OCI-LY3 (cell line): ENCODE results near the gene ABCA2.
"Not testable (repeated sequence)": the region's sequence is repeated elsewhere in the genome, so short reads cannot be mapped to it uniquely, and the experiment has no call there.

Source experiments
- H2AFZ ChIP-seq: fragments of 200-600, 300-600 bp; shearing (Covaris generic); 2 replicates; pipeline ENCODE4 v1.6.0; 2014; ENCODE audit warnings: antibody characterized with exemption, low read depth, low read length
- H3K27ac ChIP-seq: fragments of 200-600, 300-600 bp; sonication (generic); 2 replicates; pipeline ENCODE4 v1.5.1; 2014; ENCODE audit warnings: mild to moderate bottlenecking, low read length, moderate library complexity, mixed read lengths
- H3K27me3 ChIP-seq: fragments of 200-600, 300-600 bp; sonication (generic); 2 replicates; pipeline ENCODE4 v1.6.1; 2014; ENCODE audit warnings: low read depth, low read length, mixed read lengths
- H3K36me3 ChIP-seq: fragments of 200-600, 300-600 bp; sonication (generic); replicated peaks from 2 replicates; pipeline ENCODE3; 2014; ENCODE audit warnings: low read depth, low read length, mixed read lengths
- H3K4me1 ChIP-seq: fragments of 300-600, 200-600 bp; sonication (generic); 2 replicates; pipeline ENCODE4 v1.6.1; 2014; ENCODE audit warnings: low read length, mixed read lengths
- H3K4me2 ChIP-seq: fragments of 200-600, 300-600 bp; sonication (generic); 2 replicates; pipeline ENCODE4 v1.6.1; 2014; ENCODE audit warnings: low read length, mixed read lengths
- H3K4me3 ChIP-seq: fragments of 300-600, 200-600 bp; sonication (generic); 2 replicates; pipeline ENCODE4 v1.5.1; 2014; ENCODE audit warnings: antibody characterized with exemption, mild to moderate bottlenecking, low read length, moderate library complexity
- H3K79me2 ChIP-seq: fragments of 300-600, 200-600 bp; shearing (Covaris generic); 2 replicates; pipeline ENCODE4 v1.6.1; 2014; ENCODE audit warnings: mild to moderate bottlenecking, low read length, mixed read lengths
- H3K9ac ChIP-seq: fragments of 300-600, 200-600 bp; shearing (Covaris generic); 2 replicates; pipeline ENCODE4 v1.6.0; 2014; ENCODE audit warnings: mild to moderate bottlenecking, low read length, moderate library complexity
- H3K9me3 ChIP-seq: fragments of 200-600, 300-600 bp; shearing (Covaris generic); 2 replicates; pipeline ENCODE4 v1.6.1; 2014; ENCODE audit warnings: low read length, mixed read lengths; ENCODE audit not compliant: insufficient read depth
- H4K20me1 ChIP-seq: fragments of 200-600, 300-600 bp; sonication (generic); 2 replicates; pipeline ENCODE4 v1.6.1; 2016; ENCODE audit warnings: low read length, mixed read lengths; ENCODE audit not compliant: insufficient read depth
- CTCF ChIP-seq: fragments of 200-600, 300-600 bp; sonication (generic); IDR thresholded peaks from 2 replicates; pipeline ENCODE4 v1.5.1; 2014; ENCODE audit warnings: antibody characterized with exemption, low read length, low read depth
- EZH2phosphoT487 ChIP-seq: fragments of 200-600 bp; shearing (Covaris generic); IDR thresholded peaks from 2 replicates; pipeline ENCODE4 v1.6.1; 2018; ENCODE audit warnings: antibody characterized with exemption, mixed run types, low read depth

ABCA2 gene

GRCh38 chr9:137065336-137065967 is 37.4 kb upstream of the ABCA2 start:
- TF ChIP-seq CTCF = no peak
- no peak for TF ChIP-seq EZH2phosphoT487
- peaks cover 15% of the 10 kb centered on the region for H3K79me2 ChIP-seq
- H3K4me3 ChIP-seq = no peak overlapping the region
- no peak overlapping the region for H2AFZ ChIP-seq
- no peaks in the 10 kb centered on the region for H3K9me3 ChIP-seq
- peaks cover 16% of the 10 kb centered on the region for H3K4me1 ChIP-seq
- H3K27ac ChIP-seq = no peak overlapping the region
- H3K36me3 ChIP-seq = no peaks in the 10 kb centered on the region
- H3K27me3 ChIP-seq = no peaks in the 10 kb centered on the region
- H3K9ac ChIP-seq = no peak overlapping the region
- H4K20me1 ChIP-seq = peaks cover 26% of the 10 kb centered on the region
- no peak overlapping the region for H3K4me2 ChIP-seq

DNA sequence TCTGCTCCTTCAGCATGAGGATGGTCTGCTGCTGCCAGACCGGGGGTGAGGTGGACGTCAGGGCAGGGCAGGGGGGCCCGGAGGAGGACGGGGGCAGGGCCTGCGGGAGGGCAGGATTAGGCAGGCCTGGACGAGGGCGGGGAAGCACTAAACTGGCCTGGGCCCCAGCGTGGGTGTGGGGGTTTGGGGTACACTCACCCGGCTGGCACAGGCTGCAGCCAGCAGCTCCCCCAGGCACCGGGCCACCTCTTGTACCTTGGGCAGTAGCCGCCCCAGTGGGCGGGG is 36.8 kb upstream of the ABCA2 start:
- Histone ChIP-seq H2AFZ (no peak overlapping the region), H3K36me3 (no peaks in the 10 kb centered on the region), H3K27me3 (no peaks in the 10 kb centered on the region), H3K27ac (no peak overlapping the region), H3K4me2 (no peak overlapping the region), H4K20me1 (peaks cover 26% of the 10 kb centered on the region), H3K4me1 (peaks cover 16% of the 10 kb centered on the region), H3K4me3 (no peak overlapping the region), H3K9ac (no peak overlapping the region), H3K79me2 (peaks cover 15% of the 10 kb centered on the region), H3K9me3 (no peaks in the 10 kb centered on the region)
- TF ChIP-seq CTCF = no peak
- no peak for TF ChIP-seq EZH2phosphoT487

DNA sequence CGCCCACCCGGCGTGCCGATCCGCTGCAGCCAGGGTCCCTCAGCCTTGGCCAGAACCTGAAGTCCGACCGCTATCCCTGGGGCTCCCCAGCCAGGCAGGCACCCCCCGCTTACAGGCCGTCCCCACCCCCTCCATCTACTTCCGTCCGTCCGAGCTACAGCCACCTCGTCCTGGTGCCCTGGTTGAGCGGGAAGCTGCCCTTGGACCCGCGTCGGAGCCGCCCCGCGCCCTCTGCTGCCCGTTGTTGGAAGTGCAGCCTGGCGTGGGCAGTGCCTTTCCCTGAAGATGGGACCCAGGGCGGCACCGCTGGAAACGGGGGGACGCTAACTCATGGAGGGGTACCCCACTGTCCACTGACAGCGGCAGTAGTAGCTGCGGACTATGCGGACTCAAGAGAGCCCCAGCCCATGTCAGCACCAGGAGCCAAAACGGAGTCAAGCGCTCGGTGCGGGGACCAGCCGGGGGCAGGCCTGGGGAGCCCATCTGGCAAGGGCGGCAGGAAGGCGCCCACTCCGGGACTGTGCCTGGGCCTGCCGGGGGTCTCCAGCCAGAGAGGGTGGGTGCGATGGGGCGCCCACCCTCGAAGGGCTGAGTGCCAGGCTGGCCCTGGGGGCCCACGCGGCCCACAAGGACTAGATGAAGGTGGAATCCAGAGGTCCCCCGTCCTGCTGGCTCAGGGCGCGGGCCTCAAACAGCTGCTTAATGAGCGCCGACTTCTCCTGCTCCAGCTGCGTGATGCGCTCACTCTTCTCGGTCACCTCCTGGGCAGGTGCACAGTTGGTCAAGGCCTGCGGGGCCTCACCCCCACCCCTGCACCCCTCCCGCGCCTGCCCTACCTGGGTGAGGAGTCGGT is 36.2 kb upstream of the ABCA2 start:
- no peaks in the 10 kb centered on the region for H3K36me3 ChIP-seq
- no peak overlapping the region for H3K4me3 ChIP-seq
- TF ChIP-seq CTCF (peak; percentile 71), EZH2phosphoT487 (no peak)
- H3K9ac ChIP-seq = no peak overlapping the region
- no peak overlapping the region for H3K27ac ChIP-seq
- H3K4me2 ChIP-seq = no peak overlapping the region
- H3K27me3 ChIP-seq = no peaks in the 10 kb centered on the region
- peaks cover 14% of the 10 kb centered on the region for H3K4me1 ChIP-seq
- H3K9me3 ChIP-seq = no peaks in the 10 kb centered on the region
- H2AFZ ChIP-seq = no peak overlapping the region
- peaks cover 11% of the 10 kb centered on the region for H3K79me2 ChIP-seq
- H4K20me1 ChIP-seq = peaks cover 23% of the 10 kb centered on the region

DNA sequence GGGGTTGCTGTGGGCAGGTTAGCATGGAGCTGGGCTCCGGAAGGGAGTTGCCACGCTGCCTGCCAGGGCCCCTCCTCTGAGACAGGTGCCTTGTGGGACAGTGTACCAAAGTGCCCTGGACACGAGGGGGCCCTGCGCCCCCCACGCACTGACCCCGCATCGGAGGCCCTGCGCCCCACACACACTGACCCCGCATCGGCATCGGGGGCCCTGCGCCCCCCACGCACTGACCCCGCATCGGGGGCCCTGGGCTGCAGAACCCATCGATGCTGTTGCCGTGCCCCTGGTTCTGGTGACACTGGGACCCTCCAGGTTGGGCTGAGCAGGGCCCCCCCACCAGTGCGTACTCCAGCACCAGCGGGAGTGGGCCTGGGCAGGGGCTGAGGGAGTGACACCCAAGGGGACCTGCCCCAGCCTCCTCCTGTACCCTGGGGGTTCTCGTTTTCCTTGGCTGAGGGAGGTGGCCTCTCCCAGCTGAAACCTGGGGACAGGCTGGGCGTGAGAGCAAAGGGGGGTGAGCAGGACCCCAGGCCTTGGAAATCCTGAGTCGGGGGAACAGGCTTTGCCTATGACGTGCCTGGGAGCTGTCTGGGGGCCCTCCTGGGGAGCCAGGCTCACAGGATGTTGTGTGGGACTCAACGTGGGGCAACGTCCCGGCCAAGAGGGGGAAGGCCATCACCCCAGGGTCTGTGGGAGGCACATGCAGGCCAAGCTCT is 35.4 kb upstream of the ABCA2 start:
- Histone ChIP-seq H3K4me2 (no peak overlapping the region), H3K27me3 (no peaks in the 10 kb centered on the region), H3K9me3 (no peaks in the 10 kb centered on the region), H3K36me3 (no peaks in the 10 kb centered on the region), H2AFZ (no peak overlapping the region), H3K4me1 (peaks cover 7% of the 10 kb centered on the region), H3K9ac (no peak overlapping the region), H4K20me1 (peaks cover 15% of the 10 kb centered on the region), H3K27ac (no peak overlapping the region), H3K79me2 (peaks cover 4% of the 10 kb centered on the region; the same call in 1 of the 2 replicates), H3K4me3 (no peak overlapping the region)
- no peak for TF ChIP-seq EZH2phosphoT487

- H3K4me3 ChIP-seq, H3K4me2 ChIP-seq, H3K36me3 ChIP-seq, H3K27me3 ChIP-seq, H3K27ac ChIP-seq, H3K79me2 ChIP-seq, H2AFZ ChIP-seq, H3K9me3 ChIP-seq, H3K9ac ChIP-seq, H4K20me1 ChIP-seq, H3K4me1 ChIP-seq: not testable (repeated sequence)
These were observed 34.8 kb upstream of the ABCA2 start for GRCh38 chr9:137062798-137063197.
